Activated naive CD8-positive, alpha-beta T cell treated with anti-CD3 and anti-CD28 coated beads for 36 hours (primary cell): ENCODE data around the gene CPSF3. TPM values are rescaled to one million over a fixed set of nuclear protein-coding genes. Genes with fewer than 3 reads are reported as not detected.

Source experiments
- DNase-seq: peaks from one replicate; pipeline ENCODE4 v3.0.0; 2021
- H3K27ac Mint-ChIP-seq: one replicate; pipeline ENCODE4 v1.8.0; 2022; ENCODE audit warnings: mild to moderate bottlenecking, moderate library complexity, mixed read lengths
- H3K27me3 Mint-ChIP-seq: one replicate; pipeline ENCODE4 v1.8.0; 2022; ENCODE audit warnings: mild to moderate bottlenecking, mixed read lengths
- H3K36me3 Mint-ChIP-seq: one replicate; pipeline ENCODE4 v1.8.0; 2021; ENCODE audit warnings: mild to moderate bottlenecking, mixed read lengths
- H3K4me1 Mint-ChIP-seq: one replicate; pipeline ENCODE4 v1.8.0; 2021; ENCODE audit warnings: mixed read lengths
- H3K4me3 Mint-ChIP-seq: one replicate; pipeline ENCODE4 v1.8.0; 2022; ENCODE audit warnings: mild to moderate bottlenecking, moderate library complexity, mixed read lengths
- H3K9me3 Mint-ChIP-seq: one replicate; pipeline ENCODE4 v1.8.0; 2022; ENCODE audit warnings: mixed read lengths
- total RNA-seq, 2 experiments: library from RNA; stranded (reverse); gene quantifications; one replicate each; pipeline ENCODE4 v1.2.3, GENCODE V29; 2021

CPSF3 gene
- total RNA-seq, 2 experiments from 2014 or later: 83.8 to 85.6 TPM

DNA sequence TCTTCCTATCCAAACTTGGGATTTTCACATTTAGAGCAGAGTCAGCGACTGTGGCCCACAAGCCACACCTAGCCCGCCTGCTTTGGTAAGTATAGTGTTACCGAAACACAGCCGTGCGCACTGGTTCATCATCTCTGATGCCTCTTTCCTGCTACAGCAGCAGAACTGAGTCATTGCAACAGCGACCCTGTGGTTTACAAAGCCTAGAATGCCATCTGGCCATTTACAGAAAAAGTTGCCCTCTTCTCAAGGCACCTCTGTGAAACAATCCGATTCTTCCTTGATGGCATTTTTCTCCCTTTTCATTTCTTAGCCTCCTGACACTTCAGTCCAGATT, 40.2 kb downstream of the CPSF3 start:
- no peaks in the 10 kb centered on the region for H3K9me3 Mint-ChIP-seq
- H3K27me3 Mint-ChIP-seq: no peaks in the 10 kb centered on the region
- H3K27ac Mint-ChIP-seq: no peak overlapping the region
- H3K36me3 Mint-ChIP-seq: peaks cover 21% of the 10 kb centered on the region
- H3K4me1 Mint-ChIP-seq: peaks cover 3% of the 10 kb centered on the region
- H3K4me3 Mint-ChIP-seq: no peak overlapping the region
- no peak for DNase-seq

DNA sequence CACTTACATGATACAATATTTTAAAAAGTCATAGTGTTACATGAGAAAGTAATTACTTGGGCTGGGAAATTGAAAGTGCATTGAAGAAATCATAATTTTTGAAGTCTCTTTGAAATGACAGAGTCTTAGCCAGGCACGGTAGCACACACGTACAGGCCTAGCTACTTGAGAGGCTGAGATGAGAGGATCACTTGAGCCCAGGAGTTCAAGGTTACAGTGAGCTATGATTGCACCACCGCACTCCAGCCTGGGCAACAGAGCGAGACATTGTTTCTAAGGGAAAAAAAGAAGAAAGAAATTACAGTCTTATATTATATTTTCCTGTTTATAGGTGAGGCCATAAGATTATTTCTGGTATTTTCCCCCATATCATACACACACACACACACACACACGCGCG, 41.7 kb downstream of the CPSF3 start:
- DNase-seq: no peak
- Mint-ChIP-seq H3K4me1 (peaks cover 3% of the 10 kb centered on the region), H3K36me3 (peaks cover 20% of the 10 kb centered on the region), H3K4me3 (no peak overlapping the region), H3K9me3 (no peaks in the 10 kb centered on the region), H3K27ac (no peak overlapping the region), H3K27me3 (no peaks in the 10 kb centered on the region)

DNA sequence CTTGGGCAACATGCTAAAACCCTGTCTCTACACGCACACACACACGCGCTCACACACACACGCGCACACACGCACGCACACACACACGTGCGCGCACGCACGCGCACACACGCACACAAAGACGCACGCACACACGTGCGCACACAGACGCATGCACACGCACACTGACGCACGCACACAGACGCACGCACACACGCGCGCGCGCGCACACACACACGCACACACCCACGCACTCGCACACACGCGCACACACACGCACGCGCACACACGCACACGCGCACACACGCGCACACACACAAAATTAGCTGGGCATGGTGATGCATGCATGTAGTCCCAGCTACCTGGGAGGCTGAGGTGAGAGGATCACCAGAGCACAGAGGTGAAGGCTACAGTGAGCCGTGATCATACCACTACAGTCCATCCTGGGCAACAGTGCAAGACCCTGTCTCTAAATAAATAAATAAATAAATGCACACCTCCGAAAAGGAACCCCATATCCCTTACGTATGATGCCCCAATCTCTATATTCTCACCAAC, 42.8 kb downstream of the CPSF3 start:
- Mint-ChIP-seq H3K9me3 (no peaks in the 10 kb centered on the region), H3K27ac (no peak overlapping the region), H3K4me3 (no peak overlapping the region), H3K36me3 (peaks cover 15% of the 10 kb centered on the region), H3K4me1 (peaks cover 3% of the 10 kb centered on the region), H3K27me3 (no peaks in the 10 kb centered on the region)
- DNase-seq: no peak

DNA sequence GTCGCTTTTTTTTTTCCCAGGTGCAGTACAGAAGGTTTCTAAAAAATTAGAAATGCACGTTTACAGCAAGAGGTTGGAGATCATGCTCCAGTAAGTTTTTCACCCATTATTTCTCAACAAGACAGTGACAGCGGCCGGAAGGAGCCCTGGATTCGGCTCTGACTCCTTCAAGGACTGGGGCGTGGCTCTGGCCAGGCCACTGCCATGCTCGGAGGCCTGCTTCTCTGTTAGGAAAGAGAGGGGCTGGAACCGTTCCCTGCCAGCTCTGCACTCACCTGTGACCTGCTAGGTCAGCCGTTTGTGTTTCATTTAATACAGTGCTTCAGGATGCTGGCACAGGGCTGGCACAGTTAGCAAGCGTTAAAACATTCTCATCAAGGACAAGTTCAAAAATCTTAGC, 44.2 kb downstream of the CPSF3 start:
- Mint-ChIP-seq H3K27ac (no peak overlapping the region), H3K36me3 (peaks cover 24% of the 10 kb centered on the region), H3K4me1 (peaks cover 3% of the 10 kb centered on the region), H3K27me3 (no peaks in the 10 kb centered on the region), H3K9me3 (no peaks in the 10 kb centered on the region), H3K4me3 (no peak overlapping the region)
- no peak for DNase-seq

DNA sequence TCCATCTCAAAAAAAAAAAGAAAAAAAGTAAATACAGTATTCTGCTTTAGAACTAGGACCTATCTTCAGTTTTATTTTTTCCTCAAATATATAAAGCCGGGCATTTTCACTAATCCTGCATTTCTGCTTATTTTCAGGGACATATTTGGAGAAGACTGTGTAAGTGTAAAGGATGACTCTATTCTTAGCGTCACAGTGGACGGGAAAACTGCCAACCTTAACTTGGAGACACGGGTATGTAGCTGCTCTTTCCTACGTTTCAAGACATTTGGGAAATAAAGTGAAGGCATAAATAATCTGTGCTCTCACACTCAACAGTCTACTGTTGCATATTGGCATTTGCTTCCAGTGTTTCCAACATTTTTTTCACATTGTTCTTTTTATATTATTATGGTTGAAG, 47.8 kb downstream of the CPSF3 start:
- Mint-ChIP-seq H3K4me1 (peaks cover 15% of the 10 kb centered on the region), H3K4me3 (no peak overlapping the region), H3K27ac (no peak overlapping the region), H3K36me3 (peaks cover 35% of the 10 kb centered on the region), H3K9me3 (no peaks in the 10 kb centered on the region), H3K27me3 (no peaks in the 10 kb centered on the region)
- DNase-seq: no peak

DNA sequence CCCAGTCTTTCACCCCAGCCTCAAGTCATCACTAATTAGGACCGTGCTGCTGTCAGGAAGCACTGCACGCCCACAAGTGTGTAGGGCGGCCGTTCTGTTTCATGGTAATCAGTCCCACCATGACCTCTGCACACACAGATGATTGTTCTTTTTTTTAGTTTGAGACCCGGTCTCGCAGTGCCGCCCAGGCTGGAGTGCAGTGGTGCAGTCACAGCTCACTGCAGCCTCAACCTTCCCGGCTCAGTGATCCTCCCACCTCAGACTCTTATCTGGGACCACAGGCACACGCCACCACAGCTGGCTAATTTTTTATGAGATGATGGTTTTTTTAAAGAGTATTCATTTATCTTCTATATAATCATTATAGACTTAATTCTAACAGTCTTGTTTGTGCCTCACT, 49.1 kb downstream of the CPSF3 start:
- Mint-ChIP-seq H3K27me3 (no peaks in the 10 kb centered on the region), H3K36me3 (peaks cover 44% of the 10 kb centered on the region), H3K9me3 (no peaks in the 10 kb centered on the region), H3K4me3 (no peak overlapping the region), H3K27ac (no peak overlapping the region), H3K4me1 (peaks cover 28% of the 10 kb centered on the region)
- no peak for DNase-seq

- peaks cover 35% of the 10 kb centered on the region for H3K4me1 Mint-ChIP-seq
- H3K4me3 Mint-ChIP-seq: peak overlapping the region; percentile 77
- no peaks in the 10 kb centered on the region for H3K9me3 Mint-ChIP-seq
- DNase-seq: peak; percentile 36
- peaks cover 46% of the 10 kb centered on the region for H3K36me3 Mint-ChIP-seq
- peak overlapping the region; percentile 85 for H3K27ac Mint-ChIP-seq
- H3K27me3 Mint-ChIP-seq: no peaks in the 10 kb centered on the region
These were observed 50.0 kb downstream of the CPSF3 start for GRCh38 chr2:9473308-9473984.

- Mint-ChIP-seq H3K27ac (peak overlapping the region; percentile 85), H3K4me3 (peak overlapping the region; percentile 77), H3K4me1 (peaks cover 40% of the 10 kb centered on the region), H3K36me3 (peaks cover 48% of the 10 kb centered on the region), H3K9me3 (no peaks in the 10 kb centered on the region), H3K27me3 (no peaks in the 10 kb centered on the region)
- DNase-seq: peak; percentile 62
These were observed 50.5 kb downstream of the CPSF3 start for GRCh38 chr2:9473985-9474360.

- Mint-ChIP-seq H3K27me3 (no peaks in the 10 kb centered on the region), H3K9me3 (no peaks in the 10 kb centered on the region), H3K4me3 (peak within 1 kb of the TSS; percentile 80), H3K4me1 (peaks cover 42% of the 10 kb centered on the region), H3K36me3 (peaks cover 49% of the 10 kb centered on the region), H3K27ac (peak within 1 kb of the TSS; percentile 85)
- DNase-seq: peak; percentile 68
These were observed 51.1 kb downstream of the CPSF3 start, which contains the start of gene IAH1 for GRCh38 chr2:9474361-9475057. TSS of gene IAH1 (plus strand) at chr2:9474551. CDS start at chr2:9474567, 16 bp downstream.

GRCh38 chr2:9477914-9478313, 54.5 kb downstream of the CPSF3 start:
- H3K36me3 Mint-ChIP-seq: peaks cover 38% of the 10 kb centered on the region
- no peak for DNase-seq
- H3K27ac Mint-ChIP-seq: peak overlapping the region; percentile 3
- peaks cover 46% of the 10 kb centered on the region for H3K4me1 Mint-ChIP-seq
- no peaks in the 10 kb centered on the region for H3K27me3 Mint-ChIP-seq
- H3K9me3 Mint-ChIP-seq: no peaks in the 10 kb centered on the region
- no peak overlapping the region for H3K4me3 Mint-ChIP-seq

DNA sequence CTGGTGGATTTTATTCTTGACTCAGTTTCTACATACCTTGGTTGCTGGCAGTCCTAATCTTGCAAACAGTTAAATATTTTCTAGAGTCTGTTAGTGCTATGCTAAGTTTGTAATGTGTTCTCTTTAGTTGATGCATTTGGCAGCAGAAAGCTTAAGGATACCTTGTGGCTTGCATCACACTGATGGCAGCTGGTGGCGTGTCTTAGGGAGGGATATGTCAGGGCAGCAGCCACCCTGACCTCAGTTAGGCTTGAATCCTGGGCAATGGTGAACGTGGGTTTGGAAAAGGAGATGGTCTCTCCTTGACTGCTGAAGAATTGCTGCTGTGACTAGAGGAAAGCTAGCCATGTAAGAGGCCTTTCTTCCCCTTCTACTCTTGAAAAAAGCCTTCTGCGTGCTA, 55.1 kb downstream of the CPSF3 start:
- no peak for DNase-seq
- H3K9me3 Mint-ChIP-seq: no peaks in the 10 kb centered on the region
- H3K4me3 Mint-ChIP-seq: no peak overlapping the region
- no peak overlapping the region for H3K27ac Mint-ChIP-seq
- peaks cover 41% of the 10 kb centered on the region for H3K4me1 Mint-ChIP-seq
- H3K36me3 Mint-ChIP-seq: peaks cover 32% of the 10 kb centered on the region
- no peaks in the 10 kb centered on the region for H3K27me3 Mint-ChIP-seq

GRCh38 chr2:9480157-9480556, 56.7 kb downstream of the CPSF3 start:
- no peak for DNase-seq
- Mint-ChIP-seq H3K27me3 (no peaks in the 10 kb centered on the region), H3K9me3 (no peaks in the 10 kb centered on the region), H3K4me1 (peaks cover 41% of the 10 kb centered on the region), H3K4me3 (no peak overlapping the region), H3K36me3 (peaks cover 33% of the 10 kb centered on the region), H3K27ac (peak overlapping the region; percentile 72)

DNA sequence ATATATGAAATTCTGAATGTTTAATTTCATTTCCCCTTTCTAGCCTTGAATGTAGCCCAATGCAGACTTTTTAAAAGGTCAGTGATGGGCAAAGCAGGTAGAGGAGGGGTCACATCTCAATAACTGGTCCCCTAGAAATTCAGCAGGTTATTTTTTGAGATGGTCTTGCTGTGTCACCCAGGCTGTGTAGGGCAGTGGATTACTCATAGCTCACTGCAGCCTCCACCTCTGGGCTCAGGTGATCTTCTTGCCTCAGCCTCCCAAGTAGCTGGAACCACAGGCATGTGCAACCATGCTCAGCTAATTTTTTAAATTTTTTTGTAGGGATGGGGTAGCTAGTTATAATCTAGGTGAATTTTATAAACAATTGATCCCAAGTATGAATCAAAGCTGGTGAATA, 59.7 kb downstream of the CPSF3 start:
- Mint-ChIP-seq H3K9me3 (no peaks in the 10 kb centered on the region), H3K4me1 (peaks cover 18% of the 10 kb centered on the region), H3K36me3 (peaks cover 28% of the 10 kb centered on the region), H3K4me3 (no peak overlapping the region), H3K27me3 (no peaks in the 10 kb centered on the region), H3K27ac (no peak overlapping the region)
- DNase-seq: no peak

GRCh38 chr2:9484533-9484932, 61.1 kb downstream of the CPSF3 start:
- no peaks in the 10 kb centered on the region for H3K27me3 Mint-ChIP-seq
- H3K4me1 Mint-ChIP-seq: peaks cover 17% of the 10 kb centered on the region
- H3K4me3 Mint-ChIP-seq: no peak overlapping the region
- peaks cover 23% of the 10 kb centered on the region for H3K36me3 Mint-ChIP-seq
- H3K9me3 Mint-ChIP-seq: no peaks in the 10 kb centered on the region
- no peak overlapping the region for H3K27ac Mint-ChIP-seq
- DNase-seq: no peak

- Mint-ChIP-seq H3K27me3 (no peaks in the 10 kb centered on the region), H3K4me3 (no peak overlapping the region), H3K36me3 (peaks cover 28% of the 10 kb centered on the region), H3K9me3 (no peaks in the 10 kb centered on the region), H3K4me1 (peaks cover 21% of the 10 kb centered on the region), H3K27ac (peak overlapping the region; percentile 44)
- no peak for DNase-seq
These were observed 65.4 kb downstream of the CPSF3 start for GRCh38 chr2:9488583-9489547.
